ENCODE results near the gene NEXMIF.

The NEXMIF gene

GRCh38 chrX:74814681-74815080, 110.6 kb downstream of the NEXMIF start:
- H3K4me2 ChIP-seq, result no peak overlapping the region
- H3K9ac ChIP-seq, result no peak overlapping the region
- TF ChIP-seq Cebpa-rat (IDR thresholded peaks at IDR 0.05), result no peak
- no peaks in the 10 kb centered on the region for H3K36me3 ChIP-seq
- H3K4me3 ChIP-seq, result no peak overlapping the region
- no peaks in the 10 kb centered on the region for H3K4me1 ChIP-seq
- no peaks in the 10 kb centered on the region for H4K20me1 ChIP-seq
- no peak overlapping the region for H3K27ac ChIP-seq
- peaks cover 0 to 1% (median 0%) of the 10 kb centered on the region in 11 experiments; a peak in 1 of 22 replicates for H3K9me3 ChIP-seq (replicated peaks in 1 of 11)
- H3K27me3 ChIP-seq, result peaks cover 57 to 87% (median 80%) of the 10 kb centered on the region in 11 experiments

GRCh38 chrX:74804574-74804973, 120.7 kb downstream of the NEXMIF start:
- no peak overlapping the region for H3K4me3 ChIP-seq
- no peak overlapping the region for H3K4me2 ChIP-seq
- H3K27ac ChIP-seq, result no peak overlapping the region
- no peak overlapping the region for H3K9ac ChIP-seq
- TF ChIP-seq Cebpa-rat (IDR thresholded peaks at IDR 0.05), result no peak
- peaks cover 0 to 6% (median 0%) of the 10 kb centered on the region in 11 experiments; a peak in 3 of 22 replicates for H4K20me1 ChIP-seq
- peaks cover 59 to 95% (median 88%) of the 10 kb centered on the region in 11 experiments for H3K27me3 ChIP-seq
- no peaks in the 10 kb centered on the region; a peak in 1 of 22 replicates for H3K9me3 ChIP-seq (replicated peaks in 1 of 11)
- no peaks in the 10 kb centered on the region for H3K4me1 ChIP-seq
- H3K36me3 ChIP-seq, result no peaks in the 10 kb centered on the region

- Histone ChIP-seq H4K20me1 (peaks cover 0 to 6% (median 0%) of the 10 kb centered on the region in 11 experiments; a peak in 3 of 22 replicates), H3K36me3 (no peaks in the 10 kb centered on the region), H3K9ac (no peak overlapping the region), H3K27me3 (peaks cover 45 to 82% (median 72%) of the 10 kb centered on the region in 11 experiments), H3K4me3 (no peak overlapping the region), H3K27ac (no peak overlapping the region), H3K9me3 (replicated peaks in 1 of 11) (no peaks in the 10 kb centered on the region), H3K4me2 (no peak overlapping the region), H3K4me1 (no peaks in the 10 kb centered on the region)
- no peak for TF ChIP-seq Cebpa-rat (IDR thresholded peaks at IDR 0.05)
These were observed 125.2 kb downstream of the NEXMIF start for GRCh38 chrX:74800062-74800461.

- Histone ChIP-seq H3K4me3 (no peak overlapping the region), H3K9me3 (replicated peaks in 1 of 11) (no peaks in the 10 kb centered on the region), H3K27ac (no peak overlapping the region), H3K9ac (no peak overlapping the region), H3K4me1 (no peaks in the 10 kb centered on the region), H3K4me2 (no peak overlapping the region), H3K27me3 (peaks cover 20 to 56% (median 45%) of the 10 kb centered on the region in 11 experiments), H3K36me3 (no peaks in the 10 kb centered on the region), H4K20me1 (no peaks in the 10 kb centered on the region)
- no peak for TF ChIP-seq Cebpa-rat (IDR thresholded peaks at IDR 0.05)
These were observed 127.8 kb downstream of the NEXMIF start for GRCh38 chrX:74797338-74797887.

- Histone ChIP-seq H3K36me3 (no peaks in the 10 kb centered on the region), H3K4me1 (no peaks in the 10 kb centered on the region), H4K20me1 (no peaks in the 10 kb centered on the region), H3K4me3 (no peak overlapping the region), H3K27me3 (peaks cover 21 to 44% (median 37%) of the 10 kb centered on the region in 11 experiments; a peak in 21 of 22 replicates), H3K9me3 (replicated peaks in 1 of 11) (no peaks in the 10 kb centered on the region), H3K9ac (no peak overlapping the region), H3K4me2 (no peak overlapping the region), H3K27ac (no peak overlapping the region)
- no peak for TF ChIP-seq Cebpa-rat (IDR thresholded peaks at IDR 0.05)
These were observed 136.6 kb downstream of the NEXMIF start for GRCh38 chrX:74788545-74789086.

GRCh38 chrX:74784629-74785028, 140.6 kb downstream of the NEXMIF start:
- H3K4me3 ChIP-seq, result no peak overlapping the region
- no peaks in the 10 kb centered on the region for H3K36me3 ChIP-seq
- no peak for TF ChIP-seq Cebpa-rat (IDR thresholded peaks at IDR 0.05)
- H3K9me3 ChIP-seq (replicated peaks in 1 of 11), result no peaks in the 10 kb centered on the region
- H3K27ac ChIP-seq, result no peak overlapping the region
- H3K4me2 ChIP-seq, result no peak overlapping the region
- peaks cover 52 to 83% (median 75%) of the 10 kb centered on the region in 11 experiments for H3K27me3 ChIP-seq
- H4K20me1 ChIP-seq, result no peaks in the 10 kb centered on the region; a peak in 1 of 22 replicates
- H3K4me1 ChIP-seq, result no peaks in the 10 kb centered on the region
- no peak overlapping the region for H3K9ac ChIP-seq

- Histone ChIP-seq H3K9ac (no peak overlapping the region), H3K27ac (no peak overlapping the region)
These were observed 143.7 kb downstream of the NEXMIF start for GRCh38 chrX:74781507-74782034.

GRCh38 chrX:74779175-74779574, 146.1 kb downstream of the NEXMIF start:
- no peak overlapping the region for H3K4me2 ChIP-seq
- H3K36me3 ChIP-seq, result no peaks in the 10 kb centered on the region
- H4K20me1 ChIP-seq, result no peaks in the 10 kb centered on the region; a peak in 1 of 22 replicates
- H3K9ac ChIP-seq, result no peak overlapping the region
- H3K9me3 ChIP-seq (replicated peaks in 1 of 11), result no peaks in the 10 kb centered on the region
- no peak overlapping the region for H3K4me3 ChIP-seq
- TF ChIP-seq Cebpa-rat (IDR thresholded peaks at IDR 0.05), result no peak
- peaks cover 77 to 100% (median 99%) of the 10 kb centered on the region in 11 experiments for H3K27me3 ChIP-seq
- no peaks in the 10 kb centered on the region for H3K4me1 ChIP-seq
- no peak overlapping the region for H3K27ac ChIP-seq

More at GRCh38 chrX:74781507-74782034, 143.7 kb downstream of the NEXMIF start:
- no peak overlapping the region for H3K4me3 ChIP-seq
- H3K27me3 ChIP-seq, result peaks cover 75 to 100% (median 98%) of the 10 kb centered on the region in 11 experiments
- H3K36me3 ChIP-seq, result no peaks in the 10 kb centered on the region
- H3K4me1 ChIP-seq, result no peaks in the 10 kb centered on the region
- H4K20me1 ChIP-seq, result no peaks in the 10 kb centered on the region; a peak in 1 of 22 replicates
- no peaks in the 10 kb centered on the region for H3K9me3 ChIP-seq (replicated peaks in 1 of 11)
- H3K4me2 ChIP-seq, result no peak overlapping the region
- TF ChIP-seq Cebpa-rat (IDR thresholded peaks at IDR 0.05), result no peak

- Histone ChIP-seq H3K27ac (no peak overlapping the region), H3K4me3 (no peak overlapping the region), H3K4me2 (no peak overlapping the region), H3K4me1 (no peaks in the 10 kb centered on the region), H3K27me3 (peaks cover 64 to 100% (median 94%) of the 10 kb centered on the region in 11 experiments), H3K9me3 (replicated peaks in 1 of 11) (no peaks in the 10 kb centered on the region), H3K36me3 (no peaks in the 10 kb centered on the region), H4K20me1 (no peaks in the 10 kb centered on the region; a peak in 1 of 22 replicates), H3K9ac (no peak overlapping the region)
- no peak for TF ChIP-seq Cebpa-rat (IDR thresholded peaks at IDR 0.05)
These were observed 150.3 kb downstream of the NEXMIF start for GRCh38 chrX:74774988-74775387.

All from BLaER1 treated with 17β-estradiol and CSF1 and Interleukin-3, amounts not matched to agents 10 nM and 100 nM (cell line).